B cell (primary cell): Measurements from ENCODE around the gene FAM184B. TPM values are rescaled to one million over a fixed set of nuclear protein-coding genes. Genes with fewer than 3 reads are reported as not detected.

ENCODE experiments used
- ATAC-seq: fragments of 200-7000 bp; cut with Tn5 transposase; one replicate; pipeline ENCODE4 v1.10.0; 2021; ENCODE audit warnings: low read depth, mild to moderate bottlenecking, moderate number of reproducible peaks, moderate library complexity
- CTCF ChIA-PET: fragments of 350-600 bp; sonication (Branson Sonifier 250); formaldehyde crosslinking; loops from one replicate; lab custom pipeline; 2021; ENCODE audit warnings: antibody characterized with exemption, inconsistent platforms; lab: Charles Lee
- POLR2A ChIA-PET: fragments of 350-600 bp; sonication (Branson Sonifier 250); formaldehyde crosslinking; loops from one replicate; lab custom pipeline; 2021; ENCODE audit warnings: antibody characterized with exemption; lab: Charles Lee
- DNase-seq: peaks from one replicate; pipeline ENCODE4 v3.0.0; 2013
- H2AFZ ChIP-seq: 2 replicates; pipeline ENCODE4 v1.6.1; 2012; ENCODE audit warnings: mild to moderate bottlenecking, low read depth, low read length; ENCODE audit not compliant: insufficient read depth, poor library complexity, severe bottlenecking
- H3K27ac ChIP-seq, 2 donors: 1 replicate in 1 of 2; 2 replicates in 1 of 2; pipeline ENCODE4 v1.5.1; 2012 to 2013; ENCODE audit warnings: low read length in 2 of 2, mild to moderate bottlenecking in 2 of 2, moderate library complexity in 1 of 2
- H3K27me3 ChIP-seq, 4 experiments: fragments of 200-600 bp in 1 of 4; sonication (generic) in 1 of 4; replicated peaks in 1 of 4; 1 replicate in 2 of 4; 2 replicates in 2 of 4; pipeline versions ENCODE4 v1.6.1 to v1.7.0; 2013 to 2016; ENCODE audit warnings: low read length in 3 of 4, mild to moderate bottlenecking in 2 of 4, mixed read lengths in 1 of 4, moderate library complexity in 1 of 4; ENCODE audit not compliant: insufficient read depth in 4 of 4, control insufficient read depth in 3 of 4; ENCODE audit errors: control extremely low read depth in 1 of 4
- H3K36me3 ChIP-seq, 2 experiments: replicated peaks in 1 of 2; 1 replicate in 1 of 2; 2 replicates in 1 of 2; pipeline versions ENCODE4 v1.6.1 to v1.7.1; 2013; ENCODE audit warnings: low read length in 1 of 2; ENCODE audit not compliant: insufficient read depth in 2 of 2, control insufficient read depth in 1 of 2; ENCODE audit errors: control extremely low read depth in 1 of 2, extremely low read depth in 1 of 2
- H3K4me1 ChIP-seq, 2 donors: fragments of 200-600 bp in 1 of 2; sonication (generic) in 1 of 2; 1 replicate in 1 of 2; 2 replicates in 1 of 2; pipeline versions ENCODE4 v1.5.1 to v1.6.1; 2013 to 2017; ENCODE audit warnings: low read length in 2 of 2; ENCODE audit not compliant: control insufficient read depth in 2 of 2, insufficient read depth in 2 of 2
- H3K4me2 ChIP-seq: replicated peaks from 2 replicates; pipeline ENCODE3; 2012; ENCODE audit warnings: mild to moderate bottlenecking, low read depth, low read length; ENCODE audit not compliant: poor library complexity, severe bottlenecking
- H3K4me3 ChIP-seq, 5 experiments: fragments of 200-600 bp in 1 of 5; sonication (generic) in 1 of 5; 1 replicate in 3 of 5; 2 replicates in 2 of 5; pipeline versions ENCODE4 v1.5.1 to v1.7.0; 2011 to 2016; ENCODE audit warnings: low read length in 4 of 5, mild to moderate bottlenecking in 4 of 5, low read depth in 2 of 5, control low read depth in 1 of 5, moderate library complexity in 1 of 5; ENCODE audit not compliant: insufficient read depth in 1 of 5; ENCODE audit errors: control extremely low read depth in 1 of 5, extremely low read depth in 1 of 5
- H3K79me2 ChIP-seq: fragments of 200-600 bp; sonication (generic); one replicate; pipeline ENCODE4 v1.6.0; 2016; ENCODE audit warnings: low read length; ENCODE audit not compliant: control insufficient read depth, insufficient read depth
- H3K9ac ChIP-seq: fragments of 200-600 bp; sonication (generic); 2 replicates; pipeline ENCODE4 v1.6.1; 2017; ENCODE audit warnings: mild to moderate bottlenecking, low read length, moderate library complexity
- H3K9me3 ChIP-seq, 3 donors: one replicate each; pipeline versions ENCODE4 v1.6.1 to v1.7.1; 2013; ENCODE audit warnings: low read length in 2 of 3; ENCODE audit not compliant: control insufficient read depth in 2 of 3, insufficient read depth in 1 of 3; ENCODE audit errors: control extremely low read depth in 1 of 3
- H4K20me1 ChIP-seq: 2 replicates; pipeline ENCODE4 v1.6.0; 2012; ENCODE audit warnings: mild to moderate bottlenecking, low read length; ENCODE audit not compliant: insufficient read depth, control insufficient read depth, poor library complexity, severe bottlenecking
- H3K27ac Mint-ChIP-seq: one replicate; pipeline ENCODE4 v1.8.0; 2021; ENCODE audit warnings: mixed read lengths
- H3K27me3 Mint-ChIP-seq: one replicate; pipeline ENCODE4 v1.8.0; 2021; ENCODE audit warnings: mixed read lengths
- H3K4me1 Mint-ChIP-seq: one replicate; pipeline ENCODE4 v1.8.0; 2021; ENCODE audit warnings: mixed read lengths
- H3K4me3 Mint-ChIP-seq: one replicate; pipeline ENCODE4 v1.8.0; 2021; ENCODE audit warnings: mixed read lengths
- H3K9me3 Mint-ChIP-seq: one replicate; pipeline ENCODE4 v1.8.0; 2022; ENCODE audit warnings: mixed read lengths; ENCODE audit not compliant: insufficient read depth
- CTCF ChIP-seq: fragments of 200-600 bp; IDR thresholded peaks from one replicate; pipeline ENCODE4 v1.8.0; 2022; ENCODE audit warnings: antibody characterized with exemption, mild to moderate bottlenecking
- EZH2 ChIP-seq: IDR thresholded peaks from 2 replicates; pipeline ENCODE4 v1.6.1; 2012; ENCODE audit warnings: borderline replicate concordance, low read depth, mild to moderate bottlenecking, moderate library complexity, low read length; ENCODE audit not compliant: insufficient read depth, poor library complexity, severe bottlenecking
- WGBS: methylation state at CpG from one replicate; pipeline ENCODE4 v1.1.5; 2013; ENCODE audit warnings: missing lambda C conversion rate; ENCODE audit not compliant: insufficient coverage; 5-methylcytosine and 5-hydroxymethylcytosine counted together
- intact Hi-C: fragments of 100-400 bp; cut with micrococcal nuclease; formaldehyde crosslinking; loops from one replicate; pipeline ENCODE4 v1.10.0; 2022
- polyA plus RNA-seq: library from polyadenylated mRNA; depleted of rRNA; stranded (reverse); fragments of >200 nt; gene quantifications from 2 replicates; pipeline ENCODE4 v1.2.3, GENCODE V29; 2012
- total RNA-seq, 2 donors: library from RNA; stranded (reverse); fragments of 120-200 nt in 1 of 2; gene quantifications; 1 replicate in 1 of 2; 2 replicates in 1 of 2; pipeline versions ENCODE4 v1.2.3 to v1.2.4, GENCODE V29; 2013 to 2022

FAM184B gene
- total and polyA plus RNA-seq, 2 donors (not counting 1 experiment from before 2014, with no cell fraction given) = not detected

GRCh38 chr4:17769406-17770174 is 11.8 kb downstream of the FAM184B start:
- H3K27ac ChIP-seq = no peak overlapping the region
- H3K4me1 ChIP-seq = no peaks in the 10 kb centered on the region
- Mint-ChIP-seq H3K4me1 (no peaks in the 10 kb centered on the region), H3K9me3 (no peaks in the 10 kb centered on the region), H3K27ac (no peak overlapping the region), H3K4me3 (no peak overlapping the region), H3K27me3 (peaks cover 4% of the 10 kb centered on the region)
- H3K9me3 ChIP-seq = peaks cover 0 to 5% (median 0%) of the 10 kb centered on the region in 3 donors
- no peaks in the 10 kb centered on the region for H4K20me1 ChIP-seq
- H3K4me3 ChIP-seq = no peak overlapping the region
- H3K4me2 ChIP-seq = no peak overlapping the region
- DNase-seq (no peak), ATAC-seq (no peak)
- H3K9ac ChIP-seq = no peak overlapping the region
- 82% methylated on average over 4 of the region's 8 CpGs for WGBS
- H2AFZ ChIP-seq = no peak overlapping the region
- POLR2A ChIA-PET = no interaction called here
- CTCF ChIA-PET = no interaction called here
- intact Hi-C loops = no loop called here
- no peak for TF ChIP-seq EZH2
- no peak for TF ChIP-seq CTCF
- H3K36me3 ChIP-seq = no peaks in the 10 kb centered on the region
- no peaks in the 10 kb centered on the region for H3K79me2 ChIP-seq
- H3K27me3 ChIP-seq = no peaks in the 10 kb centered on the region

GRCh38 chr4:17766826-17767458 is 14.5 kb downstream of the FAM184B start:
- Histone ChIP-seq H3K4me1 (no peaks in the 10 kb centered on the region), H3K27ac (no peak overlapping the region), H2AFZ (no peak overlapping the region), H3K27me3 (no peaks in the 10 kb centered on the region), H3K9me3 (peaks cover 0 to 5% (median 0%) of the 10 kb centered on the region in 3 donors), H3K9ac (no peak overlapping the region), H4K20me1 (no peaks in the 10 kb centered on the region), H3K36me3 (no peaks in the 10 kb centered on the region), H3K4me2 (no peak overlapping the region), H3K4me3 (no peak overlapping the region), H3K79me2 (no peaks in the 10 kb centered on the region)
- TF ChIP-seq EZH2 (no peak), CTCF (no peak)
- ATAC-seq (no peak), DNase-seq (no peak)
- POLR2A ChIA-PET = no interaction called here
- CTCF ChIA-PET = no interaction called here
- H3K4me3 Mint-ChIP-seq = no peak overlapping the region
- intact Hi-C loops = no loop called here
- 95% methylated on average over 31 of the region's 33 CpGs for WGBS
- H3K4me1 Mint-ChIP-seq = no peaks in the 10 kb centered on the region
- H3K27ac Mint-ChIP-seq = no peak overlapping the region
- peaks cover 9% of the 10 kb centered on the region for H3K27me3 Mint-ChIP-seq
- H3K9me3 Mint-ChIP-seq = no peaks in the 10 kb centered on the region
